Uterus (tissue), 4 donors: ENCODE results near the gene PARG. TPM values are rescaled to one million over a fixed set of nuclear protein-coding genes. Genes with fewer than 3 reads are reported as not detected.
"Not testable (repeated sequence)": the region's sequence is repeated elsewhere in the genome, so short reads cannot be mapped to it uniquely, and the experiment has no call there.

Experiments
- DNase-seq, 2 donors: peaks; one replicate each; pipeline ENCODE4 v3.0.0-alpha.2; 2019 to 2020
- H3K27ac ChIP-seq, 2 donors: fragments of 200-600 bp; sonication (generic); 1 replicate in 1 of 2; 2 replicates in 1 of 2; pipeline ENCODE4 v1.5.1; 2016 to 2018
- H3K27me3 ChIP-seq, 2 donors: fragments of 200-600 bp; sonication (generic); one replicate each; pipeline ENCODE4 v1.5.1; 2018 to 2019; ENCODE audit warnings: control low read depth in 1 of 2
- H3K36me3 ChIP-seq, 2 donors: fragments of 200-600 bp; sonication (generic); one replicate each; pipeline ENCODE4 v1.5.1; 2019; ENCODE audit warnings: control low read depth in 1 of 2
- H3K4me1 ChIP-seq, 2 donors: fragments of 200-600 bp; sonication (generic); one replicate each; pipeline ENCODE4 v1.5.1; 2018 to 2019; ENCODE audit warnings: control low read depth in 1 of 2
- H3K4me3 ChIP-seq, 2 donors: fragments of 200-600 bp; sonication (generic); 1 replicate in 1 of 2; 2 replicates in 1 of 2; pipeline ENCODE4 v1.5.1; 2018 to 2019; ENCODE audit warnings: mild to moderate bottlenecking in 1 of 2
- H3K9me3 ChIP-seq, 2 donors: fragments of 200-600 bp; sonication (generic); one replicate each; pipeline ENCODE4 v1.5.1; 2019; ENCODE audit warnings: control low read depth in 1 of 2
- intact Hi-C: fragments of 100-400 bp; cut with DNase I; formaldehyde crosslinking; loops from one replicate; pipeline ENCODE4 v1.15.1; 2023; ENCODE audit warnings: low total_unique reads
- total RNA-seq, 4 donors: library from RNA; depleted of rRNA in 3 of 4; stranded (reverse); fragments of >200 nt in 3 of 4; gene quantifications; one replicate each; pipeline versions ENCODE4 v1.1.0 to v1.2.4, GENCODE V29; 2014 to 2023
- donor health status: DM: yes; HTN: yes; CAD: no.

PARG gene
- total RNA-seq, 4 donors from 2014 or later = 29.7 to 58.6 (median 44.3) TPM

DNA sequence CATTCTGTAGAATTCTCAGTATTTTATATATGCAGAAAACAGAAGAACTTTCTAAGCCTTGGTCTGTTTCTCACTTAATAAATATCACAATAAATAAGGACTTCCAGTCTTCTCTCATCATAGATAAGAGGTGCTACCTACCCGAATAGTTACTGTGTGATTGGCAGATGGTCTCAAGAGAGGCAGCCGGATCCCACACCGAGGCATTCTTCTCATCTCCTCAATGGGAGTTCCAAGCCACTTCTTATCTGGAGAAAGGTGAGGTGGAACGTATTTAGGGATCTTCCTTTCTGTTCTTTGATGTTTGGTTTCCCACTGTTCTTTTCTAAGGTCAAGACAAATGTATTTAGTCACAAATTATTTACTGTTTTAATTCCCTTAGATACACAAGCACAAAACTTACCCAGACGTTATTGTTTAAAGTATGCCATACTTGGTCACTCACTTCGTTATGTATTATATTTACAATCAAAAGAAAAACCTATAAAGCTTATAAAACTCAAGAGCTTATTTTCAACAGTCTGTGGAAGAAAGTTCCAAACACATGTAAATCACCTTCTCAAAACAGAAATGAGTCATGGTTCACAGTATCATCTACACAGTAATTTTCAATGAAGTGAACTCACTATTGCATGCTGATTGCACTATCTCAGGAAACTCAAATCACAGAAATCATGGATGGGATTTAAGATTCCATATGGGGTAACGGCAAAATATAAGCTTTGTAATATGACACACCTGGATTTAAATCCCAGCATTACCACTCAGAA is 9.7 kb downstream of the PARG start:
- H3K36me3 ChIP-seq, intact Hi-C loops, H3K27ac ChIP-seq, H3K27me3 ChIP-seq, DNase-seq, H3K9me3 ChIP-seq, H3K4me3 ChIP-seq, H3K4me1 ChIP-seq: not testable (repeated sequence)

DNA sequence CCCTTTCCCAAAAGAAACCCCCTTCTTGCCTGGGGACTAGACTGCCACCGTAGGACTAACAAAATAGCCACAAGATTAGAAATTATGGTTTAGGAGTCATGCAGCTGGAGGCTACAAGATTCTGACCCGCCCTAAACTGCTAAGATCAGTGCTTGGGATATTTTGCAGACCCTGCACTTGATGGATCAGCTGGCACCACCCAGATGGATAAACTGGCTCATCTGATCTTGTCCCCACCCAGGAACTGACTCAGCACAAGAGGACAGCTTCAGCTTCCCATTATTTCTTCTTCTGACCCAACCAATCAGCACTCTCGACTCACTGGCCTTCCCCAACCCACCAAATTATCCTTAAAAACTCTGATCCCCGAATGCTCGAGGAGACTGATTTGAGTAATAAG is 10.6 kb downstream of the PARG start:
- H3K36me3 ChIP-seq, DNase-seq, intact Hi-C loops: not testable (repeated sequence)

DNA sequence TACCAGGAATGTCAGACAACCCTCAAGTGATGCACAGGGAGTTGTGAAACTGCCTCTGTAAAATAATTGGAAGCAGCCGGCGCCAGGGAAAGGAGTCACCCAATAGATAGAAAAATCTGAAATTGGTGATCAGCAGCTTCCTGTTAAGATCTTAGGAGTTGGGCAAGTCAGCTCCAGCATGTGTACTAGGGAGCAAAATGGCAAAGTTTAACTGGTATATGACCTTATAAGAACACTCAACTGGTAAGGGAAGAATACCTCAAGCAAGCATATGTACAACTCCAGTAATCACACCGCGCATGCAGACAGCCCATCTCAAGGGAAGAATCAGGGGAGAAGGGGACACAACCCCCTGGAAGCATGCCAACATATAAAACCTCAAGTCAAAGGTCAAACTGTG is 18.3 kb downstream of the PARG start:
- H3K9me3 ChIP-seq, H3K4me3 ChIP-seq, H3K27ac ChIP-seq, DNase-seq, H3K36me3 ChIP-seq, H3K4me1 ChIP-seq, intact Hi-C loops, H3K27me3 ChIP-seq: not testable (repeated sequence)

More for the DNA sequence above, 10.6 kb downstream of the PARG start:
- H3K27ac ChIP-seq, H3K4me3 ChIP-seq, H3K9me3 ChIP-seq, H3K27me3 ChIP-seq, H3K4me1 ChIP-seq: not testable (repeated sequence)

DNA sequence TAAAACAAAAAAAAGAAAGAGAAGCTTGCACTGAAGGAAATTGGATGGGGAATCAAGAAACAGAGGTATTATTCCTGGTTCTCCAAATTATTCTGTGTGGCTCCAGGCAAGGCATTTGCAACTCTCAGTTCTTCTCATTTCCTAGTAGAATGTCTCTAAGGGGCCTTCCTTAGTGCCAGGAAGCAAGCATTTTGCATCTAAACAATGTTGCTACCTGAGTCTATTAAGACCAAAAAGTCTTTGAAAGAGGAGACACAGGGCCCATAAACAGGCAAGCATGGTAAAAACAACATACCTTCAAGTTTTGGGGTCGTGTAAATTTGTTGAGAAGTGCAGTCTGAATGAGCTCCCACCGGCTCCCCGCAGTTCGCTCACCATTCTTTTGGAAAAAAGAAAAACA is 19.8 kb downstream of the PARG start:
- intact Hi-C loops, H3K4me1 ChIP-seq, H3K27me3 ChIP-seq, H3K27ac ChIP-seq, H3K36me3 ChIP-seq, DNase-seq, H3K4me3 ChIP-seq, H3K9me3 ChIP-seq: not testable (repeated sequence)

DNA sequence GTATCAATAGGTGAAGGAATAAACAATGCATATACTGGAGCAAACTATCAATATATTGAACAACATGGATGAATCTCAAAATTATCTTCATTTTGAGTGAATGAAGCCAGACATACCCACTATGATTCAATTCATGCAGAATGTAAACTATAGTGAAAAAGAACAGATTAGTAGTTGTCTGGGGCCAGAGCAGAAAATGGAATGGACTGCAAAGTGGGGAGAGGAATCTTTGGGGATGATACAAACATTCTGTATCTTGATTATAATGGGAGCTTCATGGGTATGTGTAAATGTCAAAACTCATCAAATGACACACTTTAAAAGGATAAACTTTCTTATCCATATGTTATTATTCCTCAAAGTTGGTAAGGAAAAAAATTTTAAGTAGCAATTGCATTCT is 23.9 kb downstream of the PARG start:
- intact Hi-C loops, H3K4me1 ChIP-seq, H3K9me3 ChIP-seq, H3K36me3 ChIP-seq, H3K4me3 ChIP-seq, DNase-seq, H3K27me3 ChIP-seq, H3K27ac ChIP-seq: not testable (repeated sequence)

DNA sequence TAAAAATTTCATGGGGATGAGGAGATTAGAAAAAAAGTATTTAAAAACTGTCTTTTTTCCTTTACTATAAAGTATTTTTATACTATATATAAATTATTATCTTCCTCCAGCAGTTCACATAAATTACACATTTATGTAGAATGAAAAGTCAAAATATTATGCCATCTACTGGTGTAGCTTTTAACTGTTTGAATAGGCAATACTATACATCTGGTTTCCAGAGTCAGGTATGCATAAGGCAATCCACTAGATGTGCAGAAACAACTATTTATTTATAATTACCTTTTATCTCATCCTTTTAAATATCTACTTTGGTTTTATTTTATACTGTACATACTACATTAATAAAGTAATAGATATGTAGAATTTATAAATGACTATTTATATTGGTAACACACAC is 25.4 kb downstream of the PARG start:
- H3K36me3 ChIP-seq, H3K9me3 ChIP-seq, H3K27me3 ChIP-seq, intact Hi-C loops, H3K27ac ChIP-seq, H3K4me3 ChIP-seq, H3K4me1 ChIP-seq, DNase-seq: not testable (repeated sequence)

DNA sequence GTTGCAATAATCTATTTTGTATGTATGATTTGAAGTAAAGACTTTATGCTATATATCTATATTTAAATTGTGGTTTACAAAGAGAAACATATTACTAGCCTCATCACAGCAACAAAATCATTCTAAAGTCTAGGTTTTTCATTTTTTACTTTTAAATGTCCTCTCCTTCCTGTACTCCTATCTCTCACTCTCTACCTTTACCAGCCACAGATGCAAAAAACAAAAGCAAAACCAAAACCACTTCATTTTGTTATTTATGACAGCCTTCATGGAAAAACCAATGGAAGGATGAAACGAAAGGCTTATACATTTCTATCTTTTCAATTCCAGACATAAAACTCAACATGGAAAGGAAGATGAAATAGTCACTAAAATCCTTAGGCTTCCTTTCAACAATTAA is 31.5 kb downstream of the PARG start:
- H3K36me3 ChIP-seq, H3K27me3 ChIP-seq, H3K4me1 ChIP-seq, H3K27ac ChIP-seq, H3K9me3 ChIP-seq, intact Hi-C loops, DNase-seq, H3K4me3 ChIP-seq: not testable (repeated sequence)

DNA sequence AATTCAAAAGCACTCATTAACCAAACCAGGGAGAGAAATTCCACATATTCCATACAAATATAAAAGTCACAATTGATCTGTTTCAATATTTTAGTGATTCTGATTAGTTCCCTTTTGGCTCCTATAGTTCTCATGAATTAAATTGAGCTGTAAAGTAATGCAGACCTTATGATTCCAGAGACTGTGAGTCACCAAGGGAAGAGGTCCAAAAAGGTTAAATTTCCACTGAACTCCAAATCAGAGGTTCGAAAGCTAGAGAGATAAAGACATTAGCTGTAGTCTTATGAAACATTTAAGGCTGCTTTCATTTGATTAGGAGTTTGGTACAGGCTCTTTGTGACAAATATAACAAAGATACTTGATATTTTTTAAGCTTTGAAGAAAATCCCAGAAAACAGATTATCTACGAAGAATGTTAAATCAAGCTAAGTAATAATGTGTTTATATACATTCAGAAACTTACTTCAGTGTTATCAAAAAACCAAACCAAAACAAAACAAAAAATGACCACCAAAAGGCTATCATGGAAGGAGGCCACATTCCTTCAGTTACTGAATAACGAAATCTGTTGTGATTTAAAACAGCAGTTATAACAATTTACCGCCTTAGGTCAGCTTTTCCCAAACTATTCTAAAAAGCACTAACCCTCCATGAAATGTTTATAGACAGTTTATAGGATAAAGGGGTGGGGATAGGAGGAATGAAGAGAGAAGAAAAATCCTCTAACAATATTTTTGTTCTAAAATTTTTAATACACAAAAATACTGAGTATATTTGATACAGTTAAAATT is 33.3 kb downstream of the PARG start:
- DNase-seq, intact Hi-C loops, H3K4me3 ChIP-seq, H3K36me3 ChIP-seq, H3K27ac ChIP-seq, H3K9me3 ChIP-seq, H3K4me1 ChIP-seq, H3K27me3 ChIP-seq: not testable (repeated sequence)

DNA sequence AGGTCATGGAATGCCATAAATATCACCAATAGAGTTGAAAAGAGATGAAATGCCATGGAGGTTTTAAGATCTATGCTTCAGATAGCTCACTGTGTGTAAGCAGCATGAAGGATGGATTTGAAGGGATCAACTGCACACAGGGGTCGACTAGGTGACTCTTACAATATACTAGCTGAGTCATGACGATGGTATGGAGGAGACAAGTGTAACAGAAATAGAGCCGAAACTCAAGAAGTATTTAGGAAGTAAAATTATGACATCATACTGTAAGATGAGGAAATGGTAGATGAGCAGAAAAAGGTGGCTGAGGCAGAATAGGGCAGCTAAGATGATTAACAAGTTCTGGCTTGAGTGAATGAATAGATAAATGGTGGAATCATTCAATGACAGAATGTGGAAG is 38.0 kb downstream of the PARG start:
- H3K27me3 ChIP-seq, DNase-seq, H3K4me1 ChIP-seq, H3K9me3 ChIP-seq, H3K4me3 ChIP-seq, H3K27ac ChIP-seq, intact Hi-C loops, H3K36me3 ChIP-seq: not testable (repeated sequence)

DNA sequence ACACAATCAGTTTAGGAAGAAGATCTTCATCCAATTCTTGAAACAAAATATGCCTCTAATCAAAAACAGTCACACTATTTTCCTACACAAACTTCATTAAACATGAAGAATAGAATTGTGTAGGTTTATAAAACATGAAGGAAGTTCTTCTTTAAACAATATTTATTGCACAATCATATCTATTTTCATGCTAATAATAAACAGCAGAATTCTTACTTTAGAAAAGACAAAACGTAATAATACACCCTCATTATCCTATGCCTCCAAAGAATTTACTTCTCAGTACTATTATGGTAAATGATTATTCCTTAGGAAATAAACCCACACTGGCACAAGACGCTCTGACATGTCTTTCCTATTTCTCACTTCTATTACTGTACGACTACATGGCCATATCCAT is 41.4 kb downstream of the PARG start:
- H3K4me3 ChIP-seq, intact Hi-C loops, H3K4me1 ChIP-seq, DNase-seq, H3K9me3 ChIP-seq, H3K27me3 ChIP-seq, H3K36me3 ChIP-seq, H3K27ac ChIP-seq: not testable (repeated sequence)

DNA sequence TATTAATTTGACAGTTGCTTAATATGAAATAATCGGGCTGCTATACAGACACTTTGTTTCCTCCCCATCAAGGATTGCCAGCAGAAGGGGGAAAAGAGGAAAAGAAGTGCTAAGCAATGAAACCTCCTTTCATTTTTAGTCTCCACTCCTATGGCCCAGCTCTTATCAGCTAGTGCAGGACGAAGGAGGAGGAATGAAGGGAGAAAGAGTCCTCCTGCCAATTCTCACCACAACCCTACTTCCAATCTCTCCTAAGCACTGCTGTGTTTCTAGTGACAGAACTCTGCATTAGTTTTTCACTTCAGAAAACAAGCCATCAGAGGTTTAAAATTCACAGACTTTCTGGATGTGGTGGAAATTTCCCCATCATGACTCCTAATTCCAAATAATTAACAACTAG is 41.8 kb downstream of the PARG start:
- H3K27me3 ChIP-seq, intact Hi-C loops, H3K4me3 ChIP-seq, H3K36me3 ChIP-seq, H3K4me1 ChIP-seq, DNase-seq, H3K9me3 ChIP-seq, H3K27ac ChIP-seq: not testable (repeated sequence)

DNA sequence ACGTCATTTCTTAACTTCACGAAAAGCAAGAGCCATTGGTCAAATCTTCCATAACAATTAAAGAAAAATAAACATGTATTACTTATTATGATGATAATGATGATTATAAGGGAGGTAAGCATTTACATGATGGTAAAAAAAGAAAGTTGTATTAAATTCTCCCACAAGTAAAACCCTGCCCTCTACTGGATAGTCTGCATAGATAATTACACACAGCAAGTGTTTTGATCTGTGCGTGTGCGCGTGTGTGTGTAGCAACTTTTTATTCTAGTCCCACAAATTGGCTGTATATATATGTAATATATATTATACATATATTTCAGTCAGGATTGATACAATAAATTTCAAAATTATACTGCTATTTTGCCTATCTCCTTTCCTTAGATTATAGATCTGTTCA is 51.8 kb downstream of the PARG start:
- H3K36me3 ChIP-seq, H3K9me3 ChIP-seq, H3K4me3 ChIP-seq, H3K27ac ChIP-seq, H3K4me1 ChIP-seq, H3K27me3 ChIP-seq, DNase-seq, intact Hi-C loops: not testable (repeated sequence)

DNA sequence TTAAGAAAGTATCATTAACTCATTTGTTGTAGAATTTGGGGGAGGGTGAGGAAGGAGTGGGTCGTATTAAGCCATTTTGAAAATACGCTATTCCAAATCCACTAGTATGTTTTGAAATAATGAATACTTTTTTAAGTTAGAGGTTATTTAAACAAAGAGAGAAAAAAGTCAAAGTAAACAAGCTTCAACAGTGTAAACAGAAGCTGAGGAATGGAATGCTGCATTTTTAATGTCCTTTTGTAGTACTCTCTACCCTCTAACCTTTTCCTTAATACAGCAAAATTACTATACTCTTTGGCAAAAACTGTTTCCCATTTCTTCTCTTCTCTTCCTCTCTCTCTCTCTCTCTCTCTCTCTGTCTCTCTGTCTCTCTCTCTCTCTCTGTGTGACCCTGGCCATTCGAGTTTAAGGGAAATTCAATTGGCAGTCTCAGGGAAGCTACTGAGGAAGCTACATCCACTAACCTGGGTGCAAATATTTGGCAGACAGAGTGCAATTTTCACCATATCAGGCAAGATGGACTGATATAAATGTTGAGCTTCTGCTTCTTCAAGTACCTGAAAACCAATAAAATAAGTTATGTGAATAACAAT is 57.0 kb downstream of the PARG start:
- intact Hi-C loops, DNase-seq, H3K27ac ChIP-seq, H3K27me3 ChIP-seq, H3K9me3 ChIP-seq, H3K4me3 ChIP-seq, H3K36me3 ChIP-seq, H3K4me1 ChIP-seq: not testable (repeated sequence)
